Loucy (cell line): ENCODE measurements around the gene ANKRD6.

Source experiments
- H2AFZ ChIP-seq: fragments of 200-600 bp; sonication (generic); 2 replicates; pipeline ENCODE4 v1.6.0; 2016; ENCODE audit warnings: antibody characterized with exemption, mild to moderate bottlenecking, low read length, moderate library complexity
- H3F3A ChIP-seq: fragments of 200-600 bp; 2 replicates; pipeline ENCODE4 v1.6.0; 2016; ENCODE audit warnings: antibody characterized with exemption, low read depth, mild to moderate bottlenecking
- H3K27me3 ChIP-seq: fragments of 200-600 bp; sonication (generic); 2 replicates; pipeline ENCODE4 v1.6.1; 2014; ENCODE audit warnings: low read length, mild to moderate bottlenecking; ENCODE audit not compliant: insufficient read depth, poor library complexity, severe bottlenecking
- H3K36me3 ChIP-seq: fragments of 200-600 bp; sonication (generic); 2 replicates; pipeline ENCODE4 v1.6.1; 2016; ENCODE audit warnings: low read length; ENCODE audit not compliant: insufficient read depth
- H3K4me1 ChIP-seq: fragments of 200-600 bp; sonication (generic); 2 replicates; pipeline ENCODE4 v1.5.1; 2014; ENCODE audit warnings: low read length, mild to moderate bottlenecking; ENCODE audit not compliant: insufficient read depth, poor library complexity, severe bottlenecking
- H3K4me2 ChIP-seq: fragments of 200-600 bp; sonication (generic); 2 replicates; pipeline ENCODE4 v1.6.0; 2014; ENCODE audit warnings: antibody characterized with exemption, low read length, low read depth, mild to moderate bottlenecking; ENCODE audit not compliant: poor library complexity, severe bottlenecking
- H3K4me3 ChIP-seq: fragments of 200-600 bp; sonication (generic); 2 replicates; pipeline ENCODE4 v1.5.1; 2014; ENCODE audit warnings: low read length, mild to moderate bottlenecking, mixed read lengths; ENCODE audit not compliant: poor library complexity, severe bottlenecking
- H3K79me2 ChIP-seq: fragments of 200-600 bp; sonication (generic); 2 replicates; pipeline ENCODE4 v1.6.1; 2014; ENCODE audit warnings: low read length; ENCODE audit not compliant: insufficient read depth
- H3K9ac ChIP-seq: fragments of 200-600 bp; sonication (generic); 2 replicates; pipeline ENCODE4 v1.6.0; 2014; ENCODE audit warnings: mild to moderate bottlenecking, low read depth, low read length, moderate library complexity; ENCODE audit not compliant: poor library complexity, severe bottlenecking
- H3K9me2 ChIP-seq: fragments of 200-600 bp; sonication (generic); replicated peaks from 2 replicates; pipeline ENCODE4 v1.6.1; 2016; ENCODE audit warnings: low read depth, low read length, mixed read lengths
- H3K9me3 ChIP-seq: fragments of 200-600 bp; sonication (generic); 2 replicates; pipeline ENCODE4 v1.6.1; 2014; ENCODE audit warnings: mild to moderate bottlenecking, antibody characterized with exemption, low read length, low read depth; ENCODE audit not compliant: insufficient read depth
- H4K20me1 ChIP-seq: fragments of 200-600 bp; sonication (generic); 2 replicates; pipeline ENCODE4 v1.6.0; 2014; ENCODE audit warnings: antibody characterized with exemption, low read length, mild to moderate bottlenecking; ENCODE audit not compliant: insufficient read depth, poor library complexity, severe bottlenecking
- CTCF ChIP-seq: fragments of 200-600 bp; sonication (generic); conservative IDR thresholded peaks from 2 replicates; pipeline ENCODE4 v1.5.1; 2014; ENCODE audit warnings: mild to moderate bottlenecking, antibody characterized with exemption, low read length
- EZH2phosphoT487 ChIP-seq: fragments of 200-600 bp; IDR thresholded peaks from 2 replicates; pipeline ENCODE4 v1.6.1; 2018; ENCODE audit warnings: antibody characterized with exemption, mild to moderate bottlenecking, moderate library complexity, borderline replicate concordance

Gene ANKRD6

GRCh38 chr6:89583559-89583958 lies 150.6 kb downstream of the ANKRD6 start:
- Histone ChIP-seq H3F3A (no peaks in the 10 kb centered on the region), H3K4me1 (peaks cover 10% of the 10 kb centered on the region), H3K27me3 (no peaks in the 10 kb centered on the region), H3K9ac (no peak overlapping the region), H4K20me1 (no peaks in the 10 kb centered on the region), H3K36me3 (no peaks in the 10 kb centered on the region), H3K4me3 (no peak overlapping the region), H2AFZ (no peak overlapping the region), H3K4me2 (no peak overlapping the region), H3K9me3 (no peaks in the 10 kb centered on the region), H3K9me2 (no peaks in the 10 kb centered on the region), H3K79me2 (no peaks in the 10 kb centered on the region)
- TF ChIP-seq CTCF (peak; percentile 46), EZH2phosphoT487 (no peak)

GRCh38 chr6:89584539-89584938 lies 151.6 kb downstream of the ANKRD6 start:
- Histone ChIP-seq H3K79me2 (no peaks in the 10 kb centered on the region), H4K20me1 (no peaks in the 10 kb centered on the region), H3K4me2 (no peak overlapping the region), H3K9ac (no peak overlapping the region), H3F3A (no peaks in the 10 kb centered on the region), H3K27me3 (no peaks in the 10 kb centered on the region), H3K36me3 (no peaks in the 10 kb centered on the region), H3K4me1 (peaks cover 11% of the 10 kb centered on the region), H3K9me2 (no peaks in the 10 kb centered on the region), H2AFZ (no peak overlapping the region), H3K4me3 (no peak overlapping the region), H3K9me3 (no peaks in the 10 kb centered on the region)
- TF ChIP-seq EZH2phosphoT487 (no peak), CTCF (no peak)

GRCh38 chr6:89585154-89585553 lies 152.2 kb downstream of the ANKRD6 start:
- Histone ChIP-seq H4K20me1 (no peaks in the 10 kb centered on the region), H3K27me3 (no peaks in the 10 kb centered on the region), H3K9me2 (no peaks in the 10 kb centered on the region), H3K9ac (no peak overlapping the region), H3K79me2 (no peaks in the 10 kb centered on the region), H2AFZ (no peak overlapping the region), H3K4me3 (no peak overlapping the region), H3K36me3 (no peaks in the 10 kb centered on the region), H3K4me1 (peaks cover 17% of the 10 kb centered on the region), H3F3A (no peaks in the 10 kb centered on the region), H3K9me3 (no peaks in the 10 kb centered on the region), H3K4me2 (no peak overlapping the region)
- TF ChIP-seq EZH2phosphoT487 (no peak), CTCF (no peak)
